Measurements from ENCODE around the gene PYGB.

Gene PYGB

DNA sequence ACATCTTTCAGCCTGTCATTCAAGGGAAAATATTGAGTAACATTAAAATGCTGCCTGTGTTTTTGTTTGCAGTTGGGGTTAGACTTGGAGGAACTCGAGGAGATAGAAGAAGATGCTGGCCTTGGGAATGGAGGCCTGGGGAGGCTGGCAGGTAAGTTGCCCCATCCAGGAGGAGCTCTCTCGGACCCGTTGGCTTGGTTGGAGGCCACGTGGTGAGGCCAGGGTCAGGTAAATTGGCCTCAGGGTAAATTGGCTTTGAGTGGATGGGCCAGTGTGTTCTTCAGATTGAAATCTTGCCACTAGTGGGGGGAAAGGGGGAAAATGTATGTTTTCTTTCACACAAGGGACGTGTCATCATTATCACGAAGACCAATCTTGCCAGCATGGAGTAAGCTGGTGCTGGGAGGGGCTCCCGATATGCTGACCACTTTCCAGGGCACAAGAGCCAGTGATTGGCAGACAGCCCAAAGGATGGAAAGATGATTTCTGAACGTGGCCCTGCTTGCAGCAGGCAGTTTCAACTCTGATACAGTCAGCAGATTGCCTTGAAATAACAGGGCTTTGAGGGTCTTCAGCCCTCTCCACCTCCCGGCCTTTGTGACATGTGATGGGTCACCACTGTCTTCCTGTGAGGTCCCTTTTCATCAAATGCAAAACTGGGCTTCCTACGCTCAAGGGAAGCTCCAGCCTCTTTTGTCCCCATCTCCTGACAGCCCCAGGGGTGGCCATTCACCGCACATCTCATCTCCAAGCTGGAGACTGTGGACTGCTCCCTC, 21.4 kb downstream of the PYGB start:
- DNase-seq, result no peak

DNA sequence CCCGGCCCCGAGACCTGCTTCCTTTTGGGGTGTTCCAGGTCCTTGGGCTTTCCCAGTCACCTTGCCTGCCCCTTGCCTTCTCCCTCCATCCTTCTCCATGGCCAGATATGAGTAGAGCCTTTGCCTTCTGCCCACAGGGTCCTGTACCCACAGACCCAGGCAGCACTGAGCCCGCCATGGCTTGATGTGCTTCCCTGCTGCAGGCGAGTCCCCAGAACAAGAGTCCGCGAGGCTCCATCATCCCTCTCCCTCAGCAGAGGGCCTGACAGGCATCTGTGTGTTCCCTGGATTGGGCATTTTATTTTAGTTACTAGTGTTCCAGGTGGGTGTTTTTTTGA, 21.9 kb downstream of the PYGB start:
- no peak for DNase-seq

DNA sequence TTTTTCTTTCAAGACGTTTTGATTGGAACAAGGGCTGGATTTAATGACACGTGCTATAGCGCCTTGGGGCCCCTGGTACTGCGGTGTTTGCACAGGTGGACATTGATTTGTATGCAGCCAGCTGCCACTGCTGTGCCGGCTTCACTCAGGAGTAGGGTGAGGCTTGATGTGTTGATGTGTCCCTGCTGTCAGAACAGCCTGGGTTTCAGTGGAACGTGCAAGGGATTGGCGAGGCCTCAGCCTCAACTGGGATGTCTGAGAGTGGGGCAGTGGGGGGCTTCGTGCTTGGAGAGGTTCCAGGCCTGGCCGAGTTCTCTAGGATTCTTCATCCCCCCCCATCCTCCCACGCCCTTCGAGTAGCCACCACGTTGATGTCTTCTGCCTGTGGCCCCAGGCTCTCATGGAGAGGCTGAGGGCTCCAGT, 23.0 kb downstream of the PYGB start:
- DNase-seq, result no peak

DNA sequence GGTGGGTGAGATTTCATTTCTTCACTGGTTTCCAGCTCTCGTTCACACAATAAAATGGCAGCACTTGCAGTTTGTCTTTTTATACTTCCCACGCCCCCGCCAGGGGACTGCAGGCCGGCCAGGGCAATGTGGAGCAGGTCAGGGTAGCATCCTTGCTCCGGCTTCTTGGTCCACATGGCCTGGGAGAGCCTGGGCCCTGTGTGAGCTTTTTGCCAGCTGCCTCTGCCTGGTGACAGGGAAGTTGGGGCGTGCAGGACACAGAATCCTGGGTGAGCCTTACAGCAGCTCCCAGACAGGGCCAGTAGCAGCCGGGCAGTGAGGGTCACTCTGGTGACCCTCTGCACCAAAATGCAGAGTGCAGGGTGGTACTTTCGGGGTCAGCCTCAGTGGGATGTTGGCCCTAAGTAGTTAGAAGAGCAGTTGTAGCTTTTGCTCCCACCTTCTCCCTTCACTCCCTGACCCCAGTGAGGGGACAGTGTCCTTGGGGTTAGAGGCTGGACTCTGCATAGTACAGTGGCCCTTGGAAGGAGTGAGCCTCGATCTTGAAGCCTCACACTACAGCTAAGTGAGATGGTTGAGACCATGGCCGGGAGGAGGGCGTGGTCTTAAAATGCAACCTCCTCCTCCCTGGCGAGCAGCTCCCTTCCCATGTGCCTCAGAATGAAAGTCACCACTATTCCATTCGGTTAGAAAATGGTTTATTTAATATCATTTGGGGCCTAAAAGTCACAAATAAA, 23.8 kb downstream of the PYGB start:
- no peak for DNase-seq

DNA sequence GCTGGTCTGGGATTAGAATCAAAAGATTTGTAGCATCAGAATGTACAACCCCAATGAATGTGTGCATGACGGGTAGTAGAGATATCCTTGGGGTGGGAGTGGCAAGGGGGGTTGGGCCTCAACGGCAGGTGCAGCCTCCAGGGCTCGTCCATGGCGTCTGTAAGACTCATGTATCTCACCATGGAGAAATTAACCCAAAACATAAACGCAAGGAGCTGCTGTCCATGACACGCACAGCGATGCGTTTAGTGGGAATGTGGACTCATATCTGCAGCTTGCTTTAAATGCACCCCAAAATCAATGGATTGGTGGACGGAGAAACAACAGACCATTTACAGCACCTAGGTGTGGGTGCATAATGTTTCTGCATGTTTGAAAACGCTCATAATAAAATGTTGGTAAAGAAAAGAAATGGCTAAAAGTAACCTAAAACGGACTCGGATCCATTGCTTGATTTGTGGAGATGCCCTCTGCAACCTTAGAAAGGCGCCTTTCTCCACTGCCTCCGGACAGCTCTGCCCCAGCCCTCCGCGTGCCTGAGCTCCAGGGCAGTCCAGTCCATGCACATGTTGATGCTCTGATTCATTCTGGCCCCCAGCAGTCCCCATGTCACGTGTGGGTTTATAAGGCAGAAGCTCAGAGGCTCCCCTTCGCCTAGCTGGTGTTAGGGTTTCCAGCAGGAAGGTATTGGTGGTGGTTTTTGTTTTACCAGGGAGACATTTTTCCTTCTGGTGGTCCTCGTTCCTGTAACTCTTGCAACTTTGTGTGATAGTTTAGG, 24.5 kb downstream of the PYGB start:
- no peak for DNase-seq

DNA sequence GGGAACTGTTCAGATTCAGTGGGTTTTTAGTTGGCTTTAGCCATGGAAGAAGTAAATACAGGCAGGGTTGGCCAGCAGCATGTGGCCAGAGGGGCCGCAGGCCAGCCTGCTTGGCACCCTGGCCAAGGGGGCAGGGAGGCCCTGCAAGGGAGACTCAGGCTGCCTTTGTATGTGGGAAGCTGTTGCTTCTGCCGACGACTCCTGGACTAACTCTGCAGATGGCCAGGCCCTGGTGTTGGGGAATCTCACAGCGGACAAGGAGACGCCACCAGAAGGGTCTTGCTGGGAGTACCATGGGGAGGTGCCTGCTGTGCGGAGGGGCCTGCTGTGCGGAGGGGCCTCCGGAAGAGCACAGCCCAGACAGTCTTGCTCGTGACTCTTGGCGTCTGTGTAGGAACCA, 25.2 kb downstream of the PYGB start:
- DNase-seq, result peak in 22 of 56 donors; percentile 25 to 66 (median 48)

DNA sequence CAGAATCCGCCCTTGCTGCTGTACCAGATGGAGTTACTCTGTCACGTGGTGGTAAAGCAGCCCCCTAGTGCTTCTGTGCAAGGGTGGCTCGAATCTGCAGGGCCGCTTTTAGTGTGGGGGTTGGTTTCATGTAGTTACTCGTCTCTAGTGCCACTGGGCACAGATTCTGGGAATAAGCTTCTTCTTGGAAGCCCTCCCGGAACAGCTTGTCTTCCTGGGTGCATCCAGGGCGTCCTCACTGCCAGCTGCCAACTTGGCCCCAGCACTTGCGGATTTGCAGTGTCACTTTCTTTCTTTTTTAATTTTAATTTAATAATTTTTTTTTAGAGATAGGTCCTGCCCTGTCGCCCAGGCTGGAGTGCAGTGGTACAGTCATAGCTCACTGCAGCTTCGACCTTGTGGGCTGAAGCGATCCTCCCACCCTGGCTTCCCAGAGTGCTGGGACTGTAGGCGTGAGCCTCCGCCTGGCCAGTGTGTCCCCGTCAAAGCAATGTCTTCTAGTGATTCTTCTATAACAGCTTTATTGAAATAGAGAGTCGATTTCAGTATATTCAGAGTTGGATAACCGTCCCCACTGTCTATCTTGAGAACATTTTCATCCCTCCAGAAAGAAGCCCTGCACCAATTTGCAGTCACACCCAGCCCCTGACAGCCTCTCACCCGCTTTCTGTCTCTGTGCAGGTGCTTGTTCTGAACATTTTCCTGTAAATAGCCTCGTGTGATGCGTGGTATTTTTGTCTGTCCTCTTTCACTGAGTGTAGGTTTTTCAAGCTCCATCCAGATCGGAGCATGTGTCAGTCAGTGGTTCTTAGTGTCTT, 25.9 kb downstream of the PYGB start:
- peak in 33 of 56 donors; percentile 27 to 72 (median 46) for DNase-seq

GRCh38 chr20:25274481-25274880, 26.6 kb downstream of the PYGB start:
- no peak for DNase-seq

DNA sequence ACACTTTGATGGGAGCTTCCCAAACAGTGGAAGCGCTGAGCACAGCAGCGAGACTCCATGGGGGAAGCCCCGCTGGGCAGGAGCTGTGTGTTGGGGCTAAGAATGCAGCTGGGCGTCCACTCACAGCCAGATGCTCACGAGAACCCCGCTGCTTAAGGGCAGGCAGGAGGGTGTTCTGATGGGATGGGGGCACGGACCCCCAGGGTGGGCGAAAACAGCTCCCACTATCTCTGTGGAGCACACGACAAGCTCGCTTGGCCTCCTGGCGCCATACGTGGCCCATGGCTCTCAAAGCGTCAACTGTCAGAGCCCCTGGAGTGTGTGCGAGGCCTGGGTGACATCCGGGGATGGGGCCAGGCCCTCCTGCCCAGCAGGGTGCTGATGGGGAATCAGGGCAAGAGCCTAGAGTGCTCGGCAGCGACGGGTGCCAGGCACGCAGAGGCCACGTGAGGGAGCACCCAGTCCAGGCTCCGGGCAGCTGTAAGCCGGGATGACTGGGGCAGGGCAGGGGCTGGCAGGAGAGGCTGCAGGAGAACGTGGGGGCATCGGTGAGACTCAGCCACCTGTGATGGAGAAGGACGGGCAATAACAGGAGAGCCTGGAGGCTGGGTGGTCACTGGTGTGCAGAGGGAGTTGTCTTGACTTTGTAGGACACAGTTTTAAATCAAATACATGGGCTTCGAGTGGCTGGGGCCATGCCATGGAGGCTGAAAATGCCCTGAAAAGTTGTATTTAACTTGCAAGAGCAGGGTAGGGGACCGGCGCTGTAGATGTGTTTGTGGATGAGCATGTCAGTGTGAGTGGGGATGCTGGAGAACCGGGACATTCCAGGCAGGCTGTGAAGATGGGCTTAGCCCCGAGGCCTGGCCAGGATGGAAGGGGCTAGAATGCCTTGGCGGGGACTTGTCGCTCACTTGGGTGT, 27.3 kb downstream of the PYGB start:
- no peak for DNase-seq

GRCh38 chr20:25275813-25276532, 28.1 kb downstream of the PYGB start:
- no peak for DNase-seq

- DNase-seq, result no peak
Measured at GRCh38 chr20:25276533-25277050, 28.7 kb downstream of the PYGB start.

DNA sequence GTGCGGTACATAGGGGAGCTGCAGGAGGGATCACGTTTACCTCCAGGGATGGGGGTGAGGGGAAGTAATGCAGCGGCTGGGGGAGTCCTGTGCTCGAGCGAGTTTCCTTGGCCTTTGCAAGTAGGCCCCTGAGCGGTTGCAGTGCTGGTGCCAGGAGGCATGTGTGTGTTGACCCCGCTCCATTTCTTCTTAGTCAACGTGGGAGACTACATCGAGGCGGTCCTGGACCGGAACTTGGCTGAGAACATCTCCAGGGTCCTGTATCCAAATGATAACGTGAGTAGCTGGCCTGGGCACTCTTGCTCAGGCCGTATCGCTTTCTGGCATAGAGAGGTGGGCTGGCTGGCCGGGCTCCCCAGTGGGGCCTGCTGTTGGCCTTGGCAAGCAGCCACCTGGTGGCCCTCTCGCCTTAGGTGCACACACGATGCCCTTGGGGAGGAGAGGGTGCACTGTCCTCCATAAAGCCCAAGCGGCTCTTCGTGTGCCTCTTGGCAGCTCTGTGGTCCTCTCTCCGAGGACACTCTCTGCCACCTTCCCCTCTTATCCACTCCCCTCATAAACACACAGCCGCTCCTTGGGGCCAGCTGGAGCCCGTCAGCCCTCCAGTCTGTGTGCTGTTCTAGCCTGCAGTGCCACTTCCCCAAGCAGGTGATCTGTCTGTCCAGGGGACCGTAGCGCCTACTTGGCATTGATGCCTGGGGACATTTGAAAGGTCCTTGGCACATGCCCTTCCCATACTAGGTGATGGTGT, 29.3 kb downstream of the PYGB start:
- DNase-seq, result no peak

GRCh38 chr20:25277941-25278521, 30.1 kb downstream of the PYGB start:
- DNase-seq, result no peak

- DNase-seq, result no peak
Measured at GRCh38 chr20:25278636-25279361, 30.9 kb downstream of the PYGB start.

- no peak for DNase-seq
Measured at GRCh38 chr20:25279403-25279802, 31.5 kb downstream of the PYGB start.

DNA sequence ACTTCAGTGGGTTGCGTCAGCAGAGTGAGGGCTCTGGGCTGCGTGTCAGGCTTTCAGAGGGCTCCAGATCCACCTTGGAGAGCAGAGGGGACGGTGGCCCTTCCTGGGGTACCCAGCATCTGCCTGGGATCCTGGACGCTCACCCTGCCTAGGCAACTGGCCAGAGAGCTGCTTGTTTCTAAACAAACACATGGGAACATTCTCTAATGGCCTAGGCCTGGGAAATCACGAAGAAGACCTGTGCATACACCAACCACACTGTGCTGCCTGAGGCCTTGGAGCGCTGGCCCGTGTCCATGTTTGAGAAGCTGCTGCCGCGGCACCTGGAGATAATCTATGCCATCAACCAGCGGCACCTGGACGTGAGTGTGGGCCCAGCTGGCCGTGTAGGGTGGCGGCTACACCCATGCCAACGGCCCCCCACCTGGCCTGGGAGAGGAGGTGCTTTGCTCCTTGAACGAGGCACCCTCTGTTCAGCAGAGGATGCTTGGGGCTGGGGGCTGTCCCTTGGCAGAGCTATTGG, 32.2 kb downstream of the PYGB start:
- no peak for DNase-seq
